B cell (primary cell): ENCODE data around the gene ADAMTS13. TPM values are rescaled to one million over a fixed set of nuclear protein-coding genes. Genes with fewer than 3 reads are reported as not detected.

Experiments
- ATAC-seq: fragments of 200-7000 bp; cut with Tn5 transposase; one replicate; pipeline ENCODE4 v1.10.0; 2021; ENCODE audit warnings: low read depth, mild to moderate bottlenecking, moderate number of reproducible peaks, moderate library complexity
- CTCF ChIA-PET: fragments of 350-600 bp; sonication (Branson Sonifier 250); formaldehyde crosslinking; loops from one replicate; lab custom pipeline; 2021; ENCODE audit warnings: antibody characterized with exemption, inconsistent platforms; lab: Charles Lee
- POLR2A ChIA-PET: fragments of 350-600 bp; sonication (Branson Sonifier 250); formaldehyde crosslinking; loops from one replicate; lab custom pipeline; 2021; ENCODE audit warnings: antibody characterized with exemption; lab: Charles Lee
- DNase-seq: peaks from one replicate; pipeline ENCODE4 v3.0.0; 2013
- H2AFZ ChIP-seq: 2 replicates; pipeline ENCODE4 v1.6.1; 2012; ENCODE audit warnings: mild to moderate bottlenecking, low read depth, low read length; ENCODE audit not compliant: insufficient read depth, poor library complexity, severe bottlenecking
- H3K27ac ChIP-seq, 2 donors: 1 replicate in 1 of 2; 2 replicates in 1 of 2; pipeline ENCODE4 v1.5.1; 2012 to 2013; ENCODE audit warnings: low read length in 2 of 2, mild to moderate bottlenecking in 2 of 2, moderate library complexity in 1 of 2
- H3K27me3 ChIP-seq, 4 experiments: fragments of 200-600 bp in 1 of 4; sonication (generic) in 1 of 4; replicated peaks in 1 of 4; 1 replicate in 2 of 4; 2 replicates in 2 of 4; pipeline versions ENCODE4 v1.6.1 to v1.7.0; 2013 to 2016; ENCODE audit warnings: low read length in 3 of 4, mild to moderate bottlenecking in 2 of 4, mixed read lengths in 1 of 4, moderate library complexity in 1 of 4; ENCODE audit not compliant: insufficient read depth in 4 of 4, control insufficient read depth in 3 of 4; ENCODE audit errors: control extremely low read depth in 1 of 4
- H3K36me3 ChIP-seq, 2 experiments: replicated peaks in 1 of 2; 1 replicate in 1 of 2; 2 replicates in 1 of 2; pipeline versions ENCODE4 v1.6.1 to v1.7.1; 2013; ENCODE audit warnings: low read length in 1 of 2; ENCODE audit not compliant: insufficient read depth in 2 of 2, control insufficient read depth in 1 of 2; ENCODE audit errors: control extremely low read depth in 1 of 2, extremely low read depth in 1 of 2
- H3K4me1 ChIP-seq, 2 donors: fragments of 200-600 bp in 1 of 2; sonication (generic) in 1 of 2; 1 replicate in 1 of 2; 2 replicates in 1 of 2; pipeline versions ENCODE4 v1.5.1 to v1.6.1; 2013 to 2017; ENCODE audit warnings: low read length in 2 of 2; ENCODE audit not compliant: control insufficient read depth in 2 of 2, insufficient read depth in 2 of 2
- H3K4me2 ChIP-seq: replicated peaks from 2 replicates; pipeline ENCODE3; 2012; ENCODE audit warnings: mild to moderate bottlenecking, low read depth, low read length; ENCODE audit not compliant: poor library complexity, severe bottlenecking
- H3K4me3 ChIP-seq, 5 experiments: fragments of 200-600 bp in 1 of 5; sonication (generic) in 1 of 5; 1 replicate in 3 of 5; 2 replicates in 2 of 5; pipeline versions ENCODE4 v1.5.1 to v1.7.0; 2011 to 2016; ENCODE audit warnings: low read length in 4 of 5, mild to moderate bottlenecking in 4 of 5, low read depth in 2 of 5, control low read depth in 1 of 5, moderate library complexity in 1 of 5; ENCODE audit not compliant: insufficient read depth in 1 of 5; ENCODE audit errors: control extremely low read depth in 1 of 5, extremely low read depth in 1 of 5
- H3K79me2 ChIP-seq: fragments of 200-600 bp; sonication (generic); one replicate; pipeline ENCODE4 v1.6.0; 2016; ENCODE audit warnings: low read length; ENCODE audit not compliant: control insufficient read depth, insufficient read depth
- H3K9ac ChIP-seq: fragments of 200-600 bp; sonication (generic); 2 replicates; pipeline ENCODE4 v1.6.1; 2017; ENCODE audit warnings: mild to moderate bottlenecking, low read length, moderate library complexity
- H3K9me3 ChIP-seq, 3 donors: one replicate each; pipeline versions ENCODE4 v1.6.1 to v1.7.1; 2013; ENCODE audit warnings: low read length in 2 of 3; ENCODE audit not compliant: control insufficient read depth in 2 of 3, insufficient read depth in 1 of 3; ENCODE audit errors: control extremely low read depth in 1 of 3
- H4K20me1 ChIP-seq: 2 replicates; pipeline ENCODE4 v1.6.0; 2012; ENCODE audit warnings: mild to moderate bottlenecking, low read length; ENCODE audit not compliant: insufficient read depth, control insufficient read depth, poor library complexity, severe bottlenecking
- H3K27ac Mint-ChIP-seq: one replicate; pipeline ENCODE4 v1.8.0; 2021; ENCODE audit warnings: mixed read lengths
- H3K27me3 Mint-ChIP-seq: one replicate; pipeline ENCODE4 v1.8.0; 2021; ENCODE audit warnings: mixed read lengths
- H3K4me1 Mint-ChIP-seq: one replicate; pipeline ENCODE4 v1.8.0; 2021; ENCODE audit warnings: mixed read lengths
- H3K4me3 Mint-ChIP-seq: one replicate; pipeline ENCODE4 v1.8.0; 2021; ENCODE audit warnings: mixed read lengths
- H3K9me3 Mint-ChIP-seq: one replicate; pipeline ENCODE4 v1.8.0; 2022; ENCODE audit warnings: mixed read lengths; ENCODE audit not compliant: insufficient read depth
- CTCF ChIP-seq: fragments of 200-600 bp; IDR thresholded peaks from one replicate; pipeline ENCODE4 v1.8.0; 2022; ENCODE audit warnings: antibody characterized with exemption, mild to moderate bottlenecking
- EZH2 ChIP-seq: IDR thresholded peaks from 2 replicates; pipeline ENCODE4 v1.6.1; 2012; ENCODE audit warnings: borderline replicate concordance, low read depth, mild to moderate bottlenecking, moderate library complexity, low read length; ENCODE audit not compliant: insufficient read depth, poor library complexity, severe bottlenecking
- WGBS: methylation state at CpG from one replicate; pipeline ENCODE4 v1.1.5; 2013; ENCODE audit warnings: missing lambda C conversion rate; ENCODE audit not compliant: insufficient coverage; 5-methylcytosine and 5-hydroxymethylcytosine counted together
- intact Hi-C: fragments of 100-400 bp; cut with micrococcal nuclease; formaldehyde crosslinking; loops from one replicate; pipeline ENCODE4 v1.10.0; 2022
- polyA plus RNA-seq: library from polyadenylated mRNA; depleted of rRNA; stranded (reverse); fragments of >200 nt; gene quantifications from 2 replicates; pipeline ENCODE4 v1.2.3, GENCODE V29; 2012
- total RNA-seq, 2 donors: library from RNA; stranded (reverse); fragments of 120-200 nt in 1 of 2; gene quantifications; 1 replicate in 1 of 2; 2 replicates in 1 of 2; pipeline versions ENCODE4 v1.2.3 to v1.2.4, GENCODE V29; 2013 to 2022

The ADAMTS13 gene
- total and polyA plus RNA-seq, 2 donors (not counting 1 experiment from before 2014, with no cell fraction given), result 2.5 to 5.7 TPM

- no peak overlapping the region for H3K27ac ChIP-seq
- no peak overlapping the region for H3K27ac Mint-ChIP-seq
- intact Hi-C loops, result no loop called here
- WGBS, result 100% methylated on average over 3 of the region's 3 CpGs
- no peaks in the 10 kb centered on the region for H3K27me3 ChIP-seq
- no peaks in the 10 kb centered on the region for H3K4me1 Mint-ChIP-seq
- H3K4me3 ChIP-seq, result no peak overlapping the region
- no peaks in the 10 kb centered on the region for H3K36me3 ChIP-seq
- CTCF ChIA-PET, result no interaction called here
- no peaks in the 10 kb centered on the region for H3K9me3 ChIP-seq
- no peak overlapping the region for H2AFZ ChIP-seq
- TF ChIP-seq EZH2 (no peak), CTCF (no peak)
- ATAC-seq, result no peak
- no peak overlapping the region for H3K4me3 Mint-ChIP-seq
- no peaks in the 10 kb centered on the region for H3K79me2 ChIP-seq
- H4K20me1 ChIP-seq, result no peaks in the 10 kb centered on the region
- DNase-seq, result no peak
- H3K4me2 ChIP-seq, result no peak overlapping the region
- no peaks in the 10 kb centered on the region for H3K27me3 Mint-ChIP-seq
- no peaks in the 10 kb centered on the region for H3K9me3 Mint-ChIP-seq
- H3K9ac ChIP-seq, result no peak overlapping the region
- POLR2A ChIA-PET, result no interaction called here
- no peaks in the 10 kb centered on the region for H3K4me1 ChIP-seq
Observed at GRCh38 chr9:133383438-133383837, 38.7 kb upstream of the ADAMTS13 start.

- Histone ChIP-seq H3K4me3 (no peak overlapping the region), H3K36me3 (no peaks in the 10 kb centered on the region), H2AFZ (no peak overlapping the region), H3K27ac (no peak overlapping the region), H3K4me1 (no peaks in the 10 kb centered on the region), H4K20me1 (no peaks in the 10 kb centered on the region), H3K9ac (no peak overlapping the region), H3K27me3 (peaks cover 0 to 9% (median 0%) of the 10 kb centered on the region in 4 experiments), H3K79me2 (no peaks in the 10 kb centered on the region), H3K9me3 (no peaks in the 10 kb centered on the region), H3K4me2 (no peak overlapping the region)
- no peak overlapping the region for H3K27ac Mint-ChIP-seq
- H3K4me1 Mint-ChIP-seq, result no peaks in the 10 kb centered on the region
- intact Hi-C loops, result no loop called here
- CTCF ChIA-PET, result interaction anchor here (2.2 kb wide), 1 partner anchor 198 kb away, joined by 5 read pairs; no protein-coding TSS in a partner anchor
- no peak for TF ChIP-seq CTCF
- TF ChIP-seq EZH2, result no peak
- no peaks in the 10 kb centered on the region for H3K9me3 Mint-ChIP-seq
- WGBS, result 97% methylated on average over 17 of the region's 17 CpGs
- ATAC-seq (no peak), DNase-seq (no peak)
- no peak overlapping the region for H3K4me3 Mint-ChIP-seq
- POLR2A ChIA-PET, result no interaction called here
- peaks cover 2% of the 10 kb centered on the region for H3K27me3 Mint-ChIP-seq
Observed at GRCh38 chr9:133384736-133385321, 37.3 kb upstream of the ADAMTS13 start.
